ENCODE measurements around the gene AHSG.

Gene AHSG

GRCh38 chr3:186593862-186594261, 19.0 kb upstream of the AHSG start:
- DNase-seq (ENCODE audit: low spot score): no peak

GRCh38 chr3:186594591-186595113, 18.2 kb upstream of the AHSG start:
- no peak for DNase-seq (ENCODE audit: low spot score)

DNA sequence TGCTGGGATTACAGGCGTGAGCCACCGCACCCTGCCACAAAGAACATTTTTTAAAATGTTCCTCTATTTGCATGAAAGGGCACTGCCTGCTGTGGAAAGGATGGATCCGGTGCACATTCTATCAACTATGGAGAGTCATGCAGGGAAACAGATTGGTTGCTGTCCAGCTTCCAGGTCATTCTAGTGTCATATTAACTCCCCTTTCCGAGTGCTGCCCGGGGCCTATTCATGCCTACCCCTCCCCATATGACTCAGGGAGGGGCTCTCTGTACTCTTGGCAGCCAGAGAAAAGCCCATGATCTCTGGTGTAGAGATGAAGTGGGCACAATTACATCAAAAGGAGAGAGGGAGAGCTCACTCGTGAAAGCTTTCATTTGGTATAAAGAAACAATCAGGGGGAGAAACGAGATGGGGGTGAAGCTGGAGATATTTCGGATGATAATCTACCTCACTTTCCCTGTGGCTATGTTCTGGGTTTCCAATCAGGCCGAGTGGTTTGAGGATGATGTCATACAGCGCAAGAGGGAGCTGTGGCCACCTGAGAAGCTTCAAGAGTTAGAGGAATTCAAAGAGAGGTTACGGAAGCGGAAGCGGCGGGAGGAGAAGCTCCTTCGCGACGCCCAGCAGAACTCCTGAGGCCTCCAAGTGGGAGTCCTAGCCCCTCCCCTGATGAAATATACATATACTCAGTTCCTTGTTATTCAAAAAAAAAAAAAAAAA, 16.1 kb upstream of the AHSG start:
- DNase-seq (ENCODE audit: low spot score): no peak

DNA sequence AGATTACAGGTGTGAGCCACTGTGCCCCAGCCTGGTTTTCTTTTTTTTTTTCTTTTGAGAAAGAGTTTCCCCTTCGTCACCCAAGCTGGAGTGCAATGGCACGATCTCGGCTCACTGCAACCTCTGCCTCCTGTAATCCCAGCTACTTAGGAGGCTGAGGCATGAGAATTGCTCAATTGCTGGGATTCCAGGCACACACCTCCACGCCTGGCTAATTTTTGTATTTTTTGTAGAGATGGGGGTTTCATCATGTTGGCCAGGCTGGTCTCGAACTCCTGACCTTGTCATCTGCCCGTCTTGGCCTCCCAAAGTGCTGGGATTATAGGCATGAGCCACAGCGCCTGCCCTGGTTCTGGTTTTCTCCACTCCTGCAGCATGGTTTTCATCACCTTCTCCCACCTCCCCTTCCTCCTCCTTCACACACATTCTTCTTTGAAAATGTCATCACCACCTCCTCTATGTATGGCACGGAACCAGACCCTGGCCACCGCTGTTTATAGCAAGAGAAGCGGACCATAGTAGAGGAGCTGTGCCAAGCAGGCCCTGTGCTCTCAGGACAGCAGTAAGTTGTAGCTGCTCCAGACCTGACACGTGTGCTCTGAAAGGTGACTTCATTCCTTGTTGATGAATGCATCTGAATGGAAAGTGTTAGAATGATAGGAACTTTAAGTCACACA, 14.6 kb upstream of the AHSG start:
- no peak for DNase-seq (ENCODE audit: low spot score)

GRCh38 chr3:186598794-186599141, 14.1 kb upstream of the AHSG start:
- no peak for DNase-seq (ENCODE audit: low spot score)

- no peak for DNase-seq (ENCODE audit: low spot score)
These were observed 13.6 kb upstream of the AHSG start for GRCh38 chr3:186599142-186599784.

- no peak for DNase-seq (ENCODE audit: low spot score)
These were observed 13.1 kb upstream of the AHSG start for GRCh38 chr3:186599785-186600166.

- no peak for DNase-seq (ENCODE audit: low spot score)
These were observed 12.0 kb upstream of the AHSG start for GRCh38 chr3:186600896-186601295.

GRCh38 chr3:186603159-186603558, 9.7 kb upstream of the AHSG start:
- DNase-seq (ENCODE audit: low spot score): no peak

DNA sequence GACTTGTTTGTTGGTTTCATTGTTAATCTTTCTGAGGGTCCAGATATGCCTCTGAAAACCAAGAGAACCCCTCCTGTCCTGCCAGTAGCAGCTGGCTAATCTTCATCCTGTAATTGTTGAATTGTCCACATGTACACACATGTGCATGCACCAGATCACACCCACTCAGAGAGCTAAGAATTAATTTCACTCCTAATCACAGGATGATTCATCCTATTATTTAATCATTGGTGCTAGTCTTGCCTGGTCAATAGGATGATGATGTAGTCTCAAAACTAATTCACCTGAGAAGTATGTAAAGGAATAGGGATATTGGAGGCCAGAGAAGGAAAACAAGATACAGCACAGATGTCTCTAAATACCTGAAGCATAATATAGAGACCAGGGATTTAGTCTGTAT, 7.8 kb upstream of the AHSG start:
- no peak for DNase-seq (ENCODE audit: low spot score)

GRCh38 chr3:186605561-186606545, 7.0 kb upstream of the AHSG start:
- DNase-seq (ENCODE audit: low spot score): no peak

DNA sequence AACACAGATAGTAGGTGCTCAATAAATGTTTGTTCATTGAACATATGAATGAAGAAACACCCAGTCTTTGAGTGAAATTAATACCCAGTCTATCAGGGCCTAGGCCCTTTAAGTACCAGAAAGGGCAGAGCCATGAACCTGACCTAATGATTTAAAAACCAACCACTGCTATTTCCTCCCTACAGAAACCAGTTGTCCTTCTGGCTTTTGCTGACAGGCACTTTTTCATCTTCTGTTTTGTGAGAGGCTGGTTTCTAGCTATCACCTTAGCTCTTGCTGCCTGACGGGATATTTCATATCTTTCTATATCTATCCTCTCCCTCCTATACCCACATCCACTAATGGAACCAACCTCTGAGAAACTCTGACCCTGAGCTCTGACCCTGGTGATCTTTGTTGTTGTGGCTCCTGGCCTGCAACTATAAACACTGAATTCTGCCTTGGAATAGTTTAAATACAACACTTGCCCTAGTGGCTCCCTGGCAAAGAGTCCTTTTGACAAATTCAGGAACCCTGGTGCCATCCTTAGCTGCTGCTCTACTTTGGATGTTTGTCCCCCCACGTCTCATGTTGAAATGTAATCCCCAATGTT, 4.1 kb upstream of the AHSG start:
- DNase-seq (ENCODE audit: low spot score): no peak

DNA sequence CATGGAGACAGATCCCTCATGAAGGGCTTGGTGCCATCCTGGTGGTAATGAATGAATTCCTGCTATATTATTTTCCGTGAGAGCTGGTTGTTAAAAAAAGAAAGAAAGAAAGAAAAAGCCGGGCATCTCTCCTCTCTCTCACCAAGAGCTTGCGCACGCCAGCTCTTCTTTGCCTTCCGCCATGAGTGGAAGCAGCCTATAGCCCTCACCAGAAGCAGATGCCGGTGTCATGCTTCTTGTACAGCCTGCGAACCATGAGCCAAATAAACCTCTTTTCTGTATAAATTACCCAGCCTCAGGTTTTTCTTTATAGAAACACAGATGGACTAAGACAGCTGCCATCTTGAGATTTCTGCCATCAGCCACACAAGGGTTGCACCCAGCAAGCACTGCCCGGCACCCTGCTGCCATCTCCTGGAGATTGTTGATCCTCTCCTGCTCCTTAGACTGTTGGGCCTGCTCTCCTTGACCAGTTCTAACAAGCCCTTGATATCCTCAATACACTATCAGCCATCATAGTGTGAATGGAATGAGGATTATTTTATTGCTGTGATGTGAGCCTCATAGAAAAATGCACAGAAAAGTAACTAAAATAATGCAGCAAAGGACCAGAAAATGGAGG, 3.5 kb upstream of the AHSG start:
- no peak for DNase-seq (ENCODE audit: low spot score)

DNA sequence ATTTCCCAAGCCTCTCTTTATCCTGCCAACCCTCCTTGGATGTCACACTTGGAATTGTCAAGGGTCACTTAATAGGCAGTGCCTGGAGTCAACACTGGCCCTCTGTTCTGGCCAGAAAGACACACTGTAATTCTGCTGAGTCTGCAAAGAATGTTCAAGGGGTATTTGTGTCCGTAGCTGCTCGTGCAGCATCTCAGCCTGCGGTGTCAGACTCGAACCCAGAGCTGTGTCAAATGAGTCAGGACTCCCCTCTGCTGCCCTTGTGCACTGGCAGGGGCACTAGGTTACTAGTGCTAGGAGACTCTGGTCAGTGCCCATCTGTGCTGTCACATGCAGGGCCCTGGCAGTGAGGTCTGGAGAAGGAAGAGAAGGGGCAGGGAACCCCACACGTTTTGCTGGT, 795 bp upstream of the AHSG start:
- DNase-seq (ENCODE audit: low spot score): no peak

GRCh38 chr3:186613637-186614265, 891 bp downstream of the AHSG start:
- DNase-seq (ENCODE audit: low spot score): no peak

DNA sequence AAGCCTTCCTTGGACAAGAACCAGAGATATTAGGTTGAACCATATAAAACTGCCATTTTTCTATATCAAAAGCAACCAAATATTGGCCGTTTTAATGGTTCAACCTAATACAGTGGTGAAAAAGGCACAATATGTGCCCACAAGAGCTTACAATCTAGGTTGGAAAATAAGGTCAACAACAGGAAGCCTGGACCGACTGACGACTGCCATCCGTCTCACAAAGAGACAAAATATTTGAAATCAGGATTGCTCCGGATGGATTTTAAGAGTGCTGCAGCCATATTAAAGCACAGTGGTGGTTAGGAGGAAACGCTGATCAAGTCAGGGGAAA, 1.4 kb downstream of the AHSG start:
- no peak for DNase-seq (ENCODE audit: low spot score)

GRCh38 chr3:186614597-186615483, 2.0 kb downstream of the AHSG start:
- DNase-seq (ENCODE audit: low spot score): peak; percentile 74

DNA sequence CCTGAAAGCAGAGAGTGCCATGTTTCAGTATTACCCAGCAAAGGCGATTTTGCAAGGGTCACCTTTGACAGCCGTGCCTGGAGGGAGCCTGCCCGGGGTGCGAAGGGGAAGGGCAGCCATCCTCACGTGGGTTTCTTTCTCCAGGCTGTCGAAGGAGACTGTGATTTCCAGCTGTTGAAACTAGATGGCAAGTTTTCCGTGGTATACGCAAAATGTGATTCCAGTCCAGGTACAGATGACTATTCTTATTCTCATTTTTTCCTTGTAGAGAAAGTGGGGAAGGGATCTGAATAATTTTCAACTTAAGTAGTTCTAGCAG, 3.4 kb downstream of the AHSG start:
- DNase-seq (ENCODE audit: low spot score): no peak

DNA sequence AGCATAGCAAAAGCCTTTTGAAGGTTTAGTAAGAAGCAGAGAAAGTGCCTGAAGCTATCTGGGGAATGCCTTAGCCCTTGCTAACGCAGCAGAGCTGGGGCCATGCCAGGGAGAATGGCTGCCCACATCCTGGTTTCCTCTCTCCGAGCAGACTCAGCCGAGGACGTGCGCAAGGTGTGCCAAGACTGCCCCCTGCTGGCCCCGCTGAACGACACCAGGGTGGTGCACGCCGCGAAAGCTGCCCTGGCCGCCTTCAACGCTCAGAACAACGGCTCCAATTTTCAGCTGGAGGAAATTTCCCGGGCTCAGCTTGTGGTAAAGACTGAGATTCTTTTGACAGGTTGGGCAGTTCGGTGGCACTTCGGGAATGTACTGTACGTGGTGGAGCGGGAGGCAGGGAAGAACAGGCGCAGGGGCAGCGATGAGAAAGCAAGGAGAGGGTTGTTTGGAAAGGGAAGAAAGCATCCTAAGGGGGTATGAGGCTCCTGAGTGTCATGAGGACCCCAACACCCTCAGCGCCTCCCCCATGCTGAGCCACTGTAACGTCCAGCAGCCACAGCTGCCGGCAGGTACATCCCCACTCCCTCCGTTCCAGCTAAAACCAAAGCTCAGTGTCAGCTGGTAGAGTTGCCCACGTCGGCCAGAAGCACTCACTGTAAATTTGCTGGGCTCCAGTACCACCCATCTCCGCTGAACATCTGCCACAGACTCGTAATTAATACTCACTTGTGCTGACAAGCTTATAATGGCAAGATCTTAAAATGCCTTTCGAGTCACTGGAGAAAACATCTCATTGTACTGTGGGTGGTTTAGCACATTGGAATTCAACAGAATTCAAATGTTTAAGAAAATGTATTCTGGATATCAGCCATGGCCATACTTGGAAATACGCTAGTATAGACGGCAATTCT, 4.4 kb downstream of the AHSG start:
- peak; percentile 84 for DNase-seq (ENCODE audit: low spot score)

All from HuH-7 (cell line).